IgD-negative memory B cell (primary cell): Measurements from ENCODE around the gene XAB2. TPM values are rescaled to one million over a fixed set of nuclear protein-coding genes. Genes with fewer than 3 reads are reported as not detected.

Experiments
- H3K27ac Mint-ChIP-seq, 3 donors: one replicate each; pipeline ENCODE4 v1.8.0; 2020 to 2022; ENCODE audit warnings: mild to moderate bottlenecking in 3 of 3, mixed read lengths in 3 of 3, moderate library complexity in 1 of 3
- H3K27me3 Mint-ChIP-seq: one replicate; pipeline ENCODE4 v1.8.0; 2021; ENCODE audit warnings: mixed read lengths
- H3K36me3 Mint-ChIP-seq: one replicate; pipeline ENCODE4 v1.8.0; 2020; ENCODE audit warnings: mild to moderate bottlenecking, mixed read lengths
- H3K4me1 Mint-ChIP-seq, 3 donors: one replicate each; pipeline ENCODE4 v1.8.0; 2020 to 2022; ENCODE audit warnings: mixed read lengths in 3 of 3, mild to moderate bottlenecking in 1 of 3
- H3K4me3 Mint-ChIP-seq, 4 donors: one replicate each; pipeline ENCODE4 v1.8.0; 2020 to 2022; ENCODE audit warnings: mild to moderate bottlenecking in 4 of 4, mixed read lengths in 4 of 4, moderate library complexity in 3 of 4
- H3K9me3 Mint-ChIP-seq, 3 donors: one replicate each; pipeline ENCODE4 v1.8.0; 2020 to 2021; ENCODE audit warnings: mixed read lengths in 3 of 3, mild to moderate bottlenecking in 1 of 3
- polyA plus RNA-seq: library from polyadenylated mRNA; unstranded; fragments of 300-500 nt; fragmentation: Illumina TruSeq; gene quantifications from one replicate; pipeline ENCODE4 v1.2.3, GENCODE V29; 2021

The XAB2 gene
- polyA plus RNA-seq, 1 donor from 2014 or later, result 9.7 TPM

DNA sequence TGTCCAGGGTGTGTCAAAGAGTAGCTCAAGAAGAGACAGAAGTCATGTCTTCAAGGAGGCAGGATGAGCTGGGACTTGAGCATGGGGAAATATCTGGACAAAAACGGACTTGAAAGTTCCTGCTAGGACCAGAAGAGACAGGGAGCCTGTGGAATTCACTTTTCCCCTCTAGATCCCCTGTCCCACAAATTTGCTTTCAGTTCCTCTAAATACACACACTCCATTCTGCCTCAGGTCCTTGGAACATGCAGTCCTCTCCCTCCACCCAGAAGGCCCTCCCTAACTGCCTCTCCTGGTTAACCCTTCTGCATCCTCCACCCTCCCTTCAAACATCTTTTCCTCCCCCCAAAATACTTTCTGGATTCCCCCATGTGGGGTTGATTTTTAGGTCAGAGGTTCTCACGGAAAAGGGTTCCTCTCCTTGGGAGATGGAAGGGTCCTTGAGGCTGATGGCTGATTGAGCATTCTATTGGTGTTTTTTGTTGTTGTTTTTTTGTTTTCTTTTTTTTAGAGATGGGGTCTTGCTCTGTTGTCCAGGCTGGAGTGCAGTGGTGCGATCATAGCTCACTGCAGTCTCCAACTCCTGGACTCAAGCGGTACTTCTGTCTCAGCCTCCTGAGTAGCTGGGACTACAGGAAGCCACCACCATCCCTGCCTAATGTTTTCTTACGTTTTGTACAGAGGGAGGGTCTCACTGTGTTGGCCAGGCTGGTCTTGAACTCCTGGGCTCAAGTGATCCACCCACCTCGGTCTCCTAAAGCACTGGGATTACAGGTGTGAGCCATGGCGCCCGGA is 32.6 kb upstream of the XAB2 start:
- Mint-ChIP-seq H3K4me1 (peaks cover 3 to 8% (median 6%) of the 10 kb centered on the region in 3 donors), H3K27me3 (peaks cover 3% of the 10 kb centered on the region), H3K9me3 (peaks cover 0 to 2% (median 0%) of the 10 kb centered on the region in 3 donors), H3K27ac (peak overlapping the region in 1 of 3 donors; percentile 62), H3K4me3 (no peak overlapping the region), H3K36me3 (no peaks in the 10 kb centered on the region)

DNA sequence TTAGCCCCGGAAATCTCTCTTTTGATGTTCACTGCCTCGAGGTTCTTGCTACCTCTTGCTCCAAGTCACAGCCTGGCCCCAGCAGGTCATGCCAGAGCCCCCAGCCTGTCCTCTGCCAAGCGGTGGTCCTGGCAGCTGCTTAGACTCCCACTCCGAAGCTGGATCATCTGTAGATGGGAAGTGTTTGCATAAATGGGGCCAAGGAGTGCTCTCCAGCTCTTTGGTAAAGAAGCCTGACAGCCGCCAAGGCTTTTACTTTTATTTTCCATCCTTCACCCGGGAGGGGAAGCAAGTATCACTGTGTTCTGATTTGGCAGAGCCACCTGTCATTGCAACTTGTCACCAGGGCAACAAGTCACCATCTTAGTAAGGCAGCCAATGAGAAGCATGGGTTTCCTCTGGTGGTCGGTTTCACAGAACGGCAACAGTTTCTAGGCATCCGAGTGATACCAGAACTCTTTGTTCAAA is 28.9 kb upstream of the XAB2 start:
- Mint-ChIP-seq H3K9me3 (no peaks in the 10 kb centered on the region), H3K27me3 (no peaks in the 10 kb centered on the region), H3K27ac (peak overlapping the region; percentile 67 to 90 (median 67)), H3K4me1 (peaks cover 3 to 8% (median 6%) of the 10 kb centered on the region in 3 donors), H3K4me3 (peak overlapping the region; percentile 64 to 83 (median 70)), H3K36me3 (no peaks in the 10 kb centered on the region)

DNA sequence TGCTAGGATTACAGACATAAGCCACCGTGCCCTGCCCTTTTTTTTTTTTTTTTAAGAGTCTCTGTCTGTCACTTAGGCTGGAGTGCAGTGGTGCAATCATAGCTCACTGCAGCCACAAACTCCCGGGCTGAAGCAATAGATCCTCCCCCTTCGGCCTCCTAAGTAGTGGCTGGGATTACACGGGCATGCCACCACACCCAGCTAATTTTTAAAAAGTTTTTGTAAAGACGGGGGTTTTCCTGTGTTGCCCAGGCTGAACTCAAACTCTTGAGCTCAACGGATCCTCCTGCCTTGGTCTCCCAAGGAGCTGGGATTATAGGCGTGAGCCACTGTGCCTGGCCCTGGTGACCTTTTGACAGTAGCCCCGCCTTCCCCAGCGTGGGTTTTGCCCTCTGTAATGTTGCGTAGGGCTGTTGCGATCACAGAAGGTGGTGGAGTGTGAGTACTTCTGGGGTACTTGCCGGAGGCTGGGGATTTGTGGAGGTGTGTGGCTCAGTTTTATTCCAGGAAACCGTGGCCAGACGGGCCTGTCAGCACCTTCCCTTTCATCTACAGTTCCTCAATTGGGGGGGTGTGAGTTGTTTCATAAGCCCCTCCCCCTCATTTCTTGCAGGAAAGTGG is 27.9 kb upstream of the XAB2 start:
- no peaks in the 10 kb centered on the region for H3K36me3 Mint-ChIP-seq
- H3K9me3 Mint-ChIP-seq, result no peaks in the 10 kb centered on the region
- H3K4me3 Mint-ChIP-seq, result peak overlapping the region in 3 of 4 donors; percentile 25 to 64 (median 45)
- peaks cover 6 to 13% (median 7%) of the 10 kb centered on the region in 3 donors for H3K4me1 Mint-ChIP-seq
- no peaks in the 10 kb centered on the region for H3K27me3 Mint-ChIP-seq
- H3K27ac Mint-ChIP-seq, result peak overlapping the region in 2 of 3 donors; percentile 13 to 31

DNA sequence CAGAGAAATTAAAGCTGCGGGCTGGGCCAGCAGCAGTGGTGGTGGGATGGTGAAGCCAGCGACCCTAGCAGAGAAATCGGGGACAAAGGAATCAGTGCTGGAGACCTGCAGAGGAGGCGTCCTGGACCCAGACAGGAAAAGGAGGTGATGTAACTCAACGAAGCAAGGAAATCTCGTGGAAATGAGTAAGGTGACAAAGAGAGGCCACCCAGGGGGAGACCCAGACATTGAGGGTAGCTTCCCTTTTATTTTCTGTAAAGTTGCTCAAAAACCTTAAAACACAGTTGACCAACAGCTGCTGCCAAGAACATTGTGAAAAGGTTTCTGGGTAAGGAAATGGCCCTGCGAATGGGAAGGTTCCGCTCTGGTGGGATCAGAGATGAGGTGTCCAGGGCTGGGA is 26.2 kb upstream of the XAB2 start:
- peak overlapping the region in 1 of 4 donors; percentile 26 for H3K4me3 Mint-ChIP-seq
- peaks cover 3% of the 10 kb centered on the region for H3K27me3 Mint-ChIP-seq
- H3K27ac Mint-ChIP-seq, result no peak overlapping the region
- no peaks in the 10 kb centered on the region for H3K36me3 Mint-ChIP-seq
- H3K4me1 Mint-ChIP-seq, result peaks cover 10 to 16% (median 11%) of the 10 kb centered on the region in 3 donors
- no peaks in the 10 kb centered on the region for H3K9me3 Mint-ChIP-seq

DNA sequence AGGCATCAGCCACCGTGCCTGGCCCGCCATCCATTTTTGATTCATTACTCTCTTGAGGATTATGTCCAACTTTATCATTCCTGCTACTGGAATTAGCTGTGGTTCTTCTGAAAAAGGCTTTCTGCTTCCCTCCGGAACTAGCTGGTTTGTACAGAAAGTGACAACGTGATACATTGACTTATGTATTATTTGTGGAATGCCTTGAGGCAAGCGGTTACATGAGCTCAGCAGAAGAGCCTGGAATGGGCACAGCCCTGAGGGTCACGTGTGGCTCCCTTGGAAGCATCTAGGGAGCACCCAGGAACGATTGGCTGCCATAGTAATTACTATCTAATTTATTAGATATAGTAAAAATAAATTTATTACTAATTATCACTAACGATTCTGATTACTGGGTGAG is 25.1 kb upstream of the XAB2 start:
- peaks cover 3% of the 10 kb centered on the region for H3K27me3 Mint-ChIP-seq

DNA sequence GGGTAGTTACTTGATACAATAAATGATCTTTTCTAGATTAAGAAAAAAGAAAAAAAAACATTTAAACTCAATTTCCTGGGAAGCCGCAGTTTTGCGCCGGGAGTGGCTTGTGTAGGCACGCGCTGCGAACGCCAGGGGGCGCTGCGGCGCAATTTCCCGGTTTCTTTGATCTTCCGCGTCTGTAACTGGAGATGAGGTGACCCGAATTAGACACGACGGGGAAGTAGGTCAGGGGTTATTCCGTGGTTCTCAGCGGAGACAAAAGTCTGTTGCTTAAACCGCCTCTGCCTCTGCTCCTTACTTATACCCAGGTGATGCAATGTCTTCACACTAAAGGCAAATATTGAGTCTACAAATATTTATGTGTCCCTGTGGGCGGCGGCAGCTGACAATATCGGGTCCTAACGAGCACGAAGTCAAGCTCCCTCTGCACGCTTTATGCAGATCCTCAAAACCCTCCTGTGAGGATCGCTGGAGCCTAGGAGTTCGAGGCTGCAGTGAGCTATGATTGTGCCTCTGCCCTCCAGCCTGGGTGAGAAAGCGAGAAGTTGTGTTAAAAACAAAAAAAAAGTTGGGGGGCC is 22.8 kb upstream of the XAB2 start:
- H3K4me1 Mint-ChIP-seq, result peaks cover 5 to 8% (median 7%) of the 10 kb centered on the region in 3 donors
- peak overlapping the region; percentile 46 to 67 (median 64) for H3K27ac Mint-ChIP-seq
- peak overlapping the region; percentile 64 to 92 (median 79) for H3K4me3 Mint-ChIP-seq
- H3K9me3 Mint-ChIP-seq, result no peaks in the 10 kb centered on the region
- peaks cover 3% of the 10 kb centered on the region for H3K27me3 Mint-ChIP-seq
- H3K36me3 Mint-ChIP-seq, result no peaks in the 10 kb centered on the region

More for the DNA sequence above, 25.1 kb upstream of the XAB2 start:
- Mint-ChIP-seq H3K9me3 (no peaks in the 10 kb centered on the region), H3K36me3 (no peaks in the 10 kb centered on the region), H3K4me1 (peaks cover 10 to 16% (median 11%) of the 10 kb centered on the region in 3 donors), H3K27ac (peak overlapping the region in 1 of 3 donors; percentile 16), H3K4me3 (no peak overlapping the region)

DNA sequence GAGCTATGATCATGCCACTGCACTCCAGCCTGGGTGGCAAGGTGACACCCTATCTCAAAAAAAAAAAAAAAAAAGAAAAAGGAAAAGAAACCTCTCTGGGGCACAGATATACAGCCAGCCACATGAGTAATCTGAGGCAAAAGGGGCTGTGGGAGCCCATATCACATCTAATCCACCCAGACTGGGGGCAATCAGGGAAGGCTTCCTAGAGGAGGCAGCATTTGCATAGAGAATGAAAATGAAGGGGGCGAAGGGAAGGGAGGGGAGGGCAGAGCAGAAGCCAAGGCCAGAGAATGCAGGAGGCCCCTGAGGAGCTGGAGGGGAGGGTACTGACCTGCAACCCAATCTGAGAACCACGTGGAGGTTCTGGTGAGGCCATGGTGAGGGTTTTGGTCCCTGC is 20.8 kb upstream of the XAB2 start:
- H3K27ac Mint-ChIP-seq, result peak overlapping the region in 1 of 3 donors; percentile 59
- peak overlapping the region in 1 of 4 donors; percentile 58 for H3K4me3 Mint-ChIP-seq
- H3K9me3 Mint-ChIP-seq, result no peaks in the 10 kb centered on the region
- H3K27me3 Mint-ChIP-seq, result peaks cover 3% of the 10 kb centered on the region
- H3K36me3 Mint-ChIP-seq, result no peaks in the 10 kb centered on the region
- peaks cover 5 to 8% (median 7%) of the 10 kb centered on the region in 3 donors for H3K4me1 Mint-ChIP-seq

DNA sequence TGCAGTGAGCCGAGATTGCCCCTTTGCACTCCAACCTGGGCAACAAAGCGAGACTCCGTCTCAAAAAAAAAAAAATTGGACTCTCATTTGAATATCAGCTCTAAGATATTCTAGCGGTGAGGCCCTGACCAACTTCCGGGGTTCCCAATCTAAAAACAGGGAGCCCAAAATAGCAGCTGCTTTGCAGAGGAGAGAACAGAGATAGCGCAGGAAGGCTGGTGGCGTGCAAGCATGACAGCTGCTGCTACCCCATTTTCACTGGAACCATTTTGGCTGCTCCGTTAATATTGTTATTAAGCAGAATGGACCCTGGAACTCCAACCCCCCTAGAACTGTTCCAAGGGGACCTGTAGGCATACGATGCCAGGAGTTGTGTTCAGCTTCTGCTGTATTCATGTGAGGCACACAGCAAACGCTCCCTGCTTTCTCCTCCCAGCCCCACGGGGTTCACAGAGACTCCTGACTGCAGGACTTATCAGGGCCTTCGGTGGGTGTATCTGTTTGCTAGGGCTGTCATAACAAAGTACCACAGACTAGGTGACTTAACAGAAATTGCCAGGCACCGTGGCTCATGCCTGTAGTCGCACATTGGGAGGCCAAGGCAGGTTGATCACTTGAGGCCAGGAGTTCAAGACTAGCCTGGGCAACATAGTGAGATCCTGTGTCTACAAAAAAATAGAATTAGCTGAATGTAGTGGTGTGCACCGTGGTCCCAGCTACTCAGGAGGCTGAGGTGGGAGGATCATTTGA is 19.1 kb upstream of the XAB2 start:
- Mint-ChIP-seq H3K9me3 (no peaks in the 10 kb centered on the region), H3K36me3 (no peaks in the 10 kb centered on the region), H3K4me3 (peak overlapping the region in 1 of 4 donors; percentile 9), H3K4me1 (peaks cover 5 to 8% (median 7%) of the 10 kb centered on the region in 3 donors), H3K27me3 (peaks cover 3% of the 10 kb centered on the region), H3K27ac (peak overlapping the region in 1 of 3 donors; percentile 45)

DNA sequence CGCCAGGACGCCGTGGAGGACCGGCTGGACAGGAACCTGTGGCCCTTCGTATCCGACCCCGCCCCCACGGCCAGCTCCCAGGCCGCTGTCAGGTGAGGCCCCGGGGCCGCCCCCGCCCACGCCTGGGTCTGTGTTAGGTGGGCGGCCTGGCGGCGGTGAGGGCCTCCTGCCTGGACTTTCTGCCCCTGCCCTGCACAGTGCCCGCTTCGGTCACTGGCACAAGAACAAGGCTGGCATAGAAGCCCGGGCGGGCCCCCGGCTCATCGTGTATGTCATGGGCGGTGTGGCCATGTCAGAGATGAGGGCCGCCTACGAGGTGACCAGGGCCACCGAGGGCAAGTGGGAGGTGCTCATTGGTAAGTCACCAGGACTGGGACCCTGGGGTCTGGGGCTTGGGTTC is 17.8 kb upstream of the XAB2 start:
- H3K9me3 Mint-ChIP-seq, result no peaks in the 10 kb centered on the region
- H3K36me3 Mint-ChIP-seq, result no peaks in the 10 kb centered on the region
- H3K4me1 Mint-ChIP-seq, result peaks cover 3 to 4% (median 3%) of the 10 kb centered on the region in 3 donors
- no peak overlapping the region for H3K4me3 Mint-ChIP-seq
- H3K27me3 Mint-ChIP-seq, result peaks cover 3% of the 10 kb centered on the region
- no peak overlapping the region for H3K27ac Mint-ChIP-seq

DNA sequence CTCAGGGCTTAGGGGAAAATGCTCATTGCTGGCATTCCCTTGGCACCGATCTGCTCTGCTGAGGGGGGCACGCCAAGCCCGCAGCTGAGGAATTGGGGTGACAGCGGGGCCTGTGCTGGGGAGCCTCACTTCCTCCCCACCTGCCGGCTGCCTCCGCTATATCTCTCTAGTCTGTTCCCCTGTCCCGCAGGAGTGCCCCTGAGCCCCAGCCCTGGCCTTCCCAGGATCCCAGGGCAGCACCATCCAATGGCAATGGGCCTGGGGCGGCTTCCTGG is 17.0 kb upstream of the XAB2 start:
- Mint-ChIP-seq H3K4me3 (no peak overlapping the region), H3K9me3 (no peaks in the 10 kb centered on the region), H3K27me3 (no peaks in the 10 kb centered on the region), H3K27ac (no peak overlapping the region), H3K36me3 (no peaks in the 10 kb centered on the region), H3K4me1 (peaks cover 0 to 1% (median 0%) of the 10 kb centered on the region in 3 donors)

DNA sequence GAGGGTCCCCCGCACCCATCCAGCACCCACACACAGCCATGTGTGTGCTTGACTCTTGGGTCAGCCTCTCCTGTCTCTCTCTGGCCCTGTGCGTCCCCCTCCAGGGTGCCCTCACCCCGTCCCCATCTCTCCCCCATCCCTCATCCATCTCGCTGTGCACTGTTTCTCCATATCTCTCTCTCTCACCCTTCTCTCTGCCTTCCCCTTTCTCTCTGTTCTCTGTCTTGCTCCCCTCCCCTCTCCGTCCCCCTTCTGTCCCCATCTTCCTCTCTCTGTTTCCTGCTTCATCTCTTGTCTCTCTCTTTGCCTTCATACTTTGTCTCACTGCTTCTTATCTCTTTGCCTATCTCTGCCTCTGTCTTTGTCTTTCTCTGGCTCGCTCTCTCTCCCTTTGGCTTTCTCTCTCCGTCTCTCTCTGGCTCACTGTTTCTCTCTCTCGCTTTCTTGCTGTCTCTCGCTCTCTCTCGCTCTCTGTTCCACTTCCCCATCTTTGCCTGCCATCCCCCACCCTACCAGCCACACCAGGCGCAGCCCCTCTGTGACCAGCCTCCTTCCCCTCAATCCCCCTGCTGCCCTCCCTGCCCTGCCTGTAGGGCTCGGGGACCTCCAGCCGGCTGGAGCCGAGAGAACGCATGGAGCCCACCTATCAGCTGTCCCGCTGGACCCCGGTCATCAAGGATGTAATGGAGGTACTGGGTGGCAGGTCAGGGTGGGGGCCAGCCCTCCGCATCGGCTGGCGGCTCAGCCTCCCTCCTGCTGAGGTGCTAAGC is 16.5 kb upstream of the XAB2 start:
- Mint-ChIP-seq H3K4me3 (no peak overlapping the region), H3K9me3 (no peaks in the 10 kb centered on the region), H3K4me1 (peaks cover 0 to 1% (median 0%) of the 10 kb centered on the region in 3 donors), H3K27ac (no peak overlapping the region), H3K36me3 (no peaks in the 10 kb centered on the region), H3K27me3 (no peaks in the 10 kb centered on the region)

DNA sequence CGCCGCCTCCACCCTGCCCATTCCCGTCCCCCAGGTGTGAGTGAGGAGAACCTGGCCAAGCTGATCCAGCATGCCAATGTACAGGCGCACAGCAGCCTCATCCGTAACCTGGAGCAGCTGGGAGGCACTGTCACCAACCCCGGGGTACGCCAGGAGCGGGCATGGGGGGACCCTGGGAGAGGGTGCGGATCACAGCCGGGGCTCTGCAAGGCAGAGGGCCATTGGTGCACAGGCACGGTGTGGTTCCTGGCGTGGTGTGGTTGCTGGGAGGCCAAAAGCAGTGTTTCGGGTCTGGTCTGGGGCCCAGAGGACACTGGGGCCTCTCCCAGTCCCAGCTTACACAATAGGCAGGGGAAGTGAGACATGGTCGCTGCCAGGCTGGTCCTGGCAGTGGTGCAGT is 15.8 kb upstream of the XAB2 start:
- Mint-ChIP-seq H3K27ac (no peak overlapping the region), H3K9me3 (no peaks in the 10 kb centered on the region), H3K27me3 (no peaks in the 10 kb centered on the region), H3K4me3 (no peak overlapping the region), H3K36me3 (peaks cover 1% of the 10 kb centered on the region), H3K4me1 (peaks cover 0 to 4% (median 0%) of the 10 kb centered on the region in 3 donors)

DNA sequence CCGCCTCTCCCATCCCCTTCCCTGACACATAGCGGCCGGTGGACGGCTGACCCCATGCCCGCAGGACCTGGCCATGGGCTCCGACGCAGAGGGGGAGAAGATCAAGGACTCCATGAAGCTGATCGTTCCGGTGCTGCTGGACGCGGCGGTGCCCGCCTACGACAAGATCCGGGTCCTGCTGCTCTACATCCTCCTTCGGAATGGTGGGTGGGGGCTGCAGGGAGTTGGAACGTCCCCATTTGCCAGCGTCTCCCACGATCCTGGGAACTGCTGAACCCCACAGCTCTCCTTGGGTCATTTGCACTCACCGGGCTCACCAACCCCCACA is 15.2 kb upstream of the XAB2 start:
- Mint-ChIP-seq H3K36me3 (peaks cover 1% of the 10 kb centered on the region), H3K4me1 (peaks cover 0 to 10% (median 6%) of the 10 kb centered on the region in 3 donors), H3K27ac (no peak overlapping the region), H3K4me3 (no peak overlapping the region), H3K27me3 (no peaks in the 10 kb centered on the region), H3K9me3 (peaks cover 0 to 2% (median 0%) of the 10 kb centered on the region in 3 donors)
